HG02943 (cell line): Measurements from ENCODE around the gene FN3K.

Experiments
- ATAC-seq: cut with Tn5 transposase; IDR thresholded peaks from one replicate; pipeline ENCODE4 v1.9.1; 2021; ENCODE audit warnings: mild to moderate bottlenecking, low read depth, moderate library complexity; ENCODE audit not compliant: unreplicated experiment

FN3K gene

GRCh38 chr17:82734987-82735866, at the start of gene FN3K:
FN3K (plus strand) TSS chr17:82735615; CDS start chr17:82735637, 22 bp downstream.
- no peak for ATAC-seq

DNA sequence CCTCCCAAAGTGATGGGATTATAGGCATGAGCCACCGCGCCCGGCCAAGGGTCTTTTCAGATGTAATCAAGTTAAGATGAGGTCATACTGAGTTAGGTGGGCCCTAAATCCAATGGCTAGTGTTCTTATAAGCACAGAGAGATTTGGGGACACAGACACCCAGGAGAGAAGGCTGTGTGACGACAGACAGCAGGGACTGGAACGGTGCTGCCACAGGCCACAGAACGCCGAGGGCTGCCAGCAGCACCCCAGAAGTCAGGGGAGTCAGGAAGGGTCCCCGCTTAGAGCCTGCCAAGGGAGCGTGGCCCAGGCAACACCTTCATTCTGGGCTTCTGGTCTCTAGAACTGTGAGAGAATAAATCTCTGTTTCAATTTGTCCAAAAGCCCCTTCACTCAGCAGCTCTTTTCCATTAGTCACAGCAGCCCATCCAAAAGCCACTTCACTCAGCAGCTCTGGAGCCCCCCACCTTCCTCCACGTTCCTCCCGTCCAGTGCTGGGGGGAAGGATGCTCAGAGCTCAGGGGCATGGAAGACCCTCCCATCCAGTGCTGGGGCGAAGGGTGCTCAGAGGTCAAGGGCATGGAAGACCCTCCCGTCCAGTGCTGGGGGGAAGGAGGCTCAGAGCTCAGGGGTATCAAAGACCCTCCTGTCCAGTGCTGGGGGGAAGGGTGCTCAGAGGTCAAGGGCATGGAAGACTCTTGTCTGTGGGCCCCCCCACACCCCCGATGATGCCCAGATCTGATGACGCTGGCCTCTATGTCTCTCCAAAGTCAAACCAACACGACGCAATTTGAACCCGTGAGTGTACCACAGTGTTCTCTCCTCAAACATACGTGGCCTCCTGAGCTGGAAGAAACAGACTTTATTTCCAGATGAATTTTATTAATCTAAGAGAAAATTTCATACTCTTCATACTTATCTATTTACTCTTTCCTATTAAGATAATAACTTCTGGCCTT, 48.8 kb upstream of the FN3K start:
- no peak for ATAC-seq

DNA sequence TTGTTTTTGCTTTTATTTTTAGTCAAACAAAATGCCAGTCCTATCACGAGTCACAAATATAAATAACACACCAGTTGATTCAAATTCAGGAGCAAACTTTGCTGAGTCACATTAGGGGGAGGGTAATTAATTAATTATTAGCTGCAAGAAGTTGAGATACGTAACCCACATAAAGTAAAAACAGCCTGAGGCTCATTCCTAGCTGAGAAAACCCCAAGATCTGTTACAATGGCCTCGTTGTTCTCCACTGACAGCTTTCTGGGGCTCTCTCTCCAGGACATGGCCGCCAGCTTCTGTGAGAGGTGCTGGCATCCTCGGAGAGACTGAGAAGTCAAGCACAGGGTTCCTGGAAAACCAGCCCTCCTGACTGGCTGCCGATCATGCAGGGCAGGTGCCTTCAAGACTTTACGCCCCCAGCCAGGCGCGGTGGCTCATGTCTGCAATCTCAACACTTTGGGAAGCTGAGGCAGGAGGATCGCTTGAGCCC, 48.0 kb upstream of the FN3K start:
- ATAC-seq, result no peak

- no peak for ATAC-seq
Observed at GRCh38 chr17:82687871-82688270, 47.5 kb upstream of the FN3K start.

- ATAC-seq, result no peak
Observed at GRCh38 chr17:82689077-82689476, 46.3 kb upstream of the FN3K start.

- no peak for ATAC-seq
Observed at GRCh38 chr17:82690786-82691489, 44.5 kb upstream of the FN3K start.

- no peak for ATAC-seq
Observed at GRCh38 chr17:82691714-82692113, 43.7 kb upstream of the FN3K start.

- no peak for ATAC-seq
Observed at GRCh38 chr17:82692268-82692667, 43.1 kb upstream of the FN3K start.

DNA sequence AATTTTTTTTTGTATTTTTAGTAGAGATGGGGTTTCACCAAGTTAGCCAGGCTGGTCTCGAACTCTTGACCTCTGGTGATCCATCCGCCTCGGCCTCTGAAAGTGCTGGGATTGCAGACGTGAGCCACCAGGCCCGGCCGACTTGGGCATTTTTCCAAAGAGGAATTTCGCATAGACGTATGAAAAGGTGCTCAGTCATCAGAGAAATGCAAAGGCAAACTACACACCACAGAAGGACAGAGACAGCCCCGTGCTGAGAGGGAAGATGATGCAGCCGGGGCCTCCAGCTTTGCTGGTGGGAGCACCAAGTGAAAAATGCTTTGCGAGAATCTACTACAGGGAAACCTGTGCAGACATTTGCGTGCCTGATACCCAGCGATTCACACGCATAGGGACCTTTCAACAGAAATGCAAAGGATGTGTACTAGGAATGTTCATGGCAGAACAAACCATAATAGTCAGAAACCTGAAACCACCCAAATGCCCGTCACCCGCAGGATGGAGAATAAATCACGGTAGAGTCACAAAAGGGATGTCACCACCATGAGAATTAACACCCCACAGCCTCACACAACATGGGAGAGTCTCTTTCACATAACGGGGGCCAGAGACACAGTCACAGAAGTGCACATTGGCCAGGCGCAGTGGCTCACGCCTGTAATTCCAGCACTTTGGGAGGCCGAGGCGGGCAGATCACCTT, 42.1 kb upstream of the FN3K start:
- ATAC-seq, result no peak

GRCh38 chr17:82694647-82695046, 40.8 kb upstream of the FN3K start:
- no peak for ATAC-seq

DNA sequence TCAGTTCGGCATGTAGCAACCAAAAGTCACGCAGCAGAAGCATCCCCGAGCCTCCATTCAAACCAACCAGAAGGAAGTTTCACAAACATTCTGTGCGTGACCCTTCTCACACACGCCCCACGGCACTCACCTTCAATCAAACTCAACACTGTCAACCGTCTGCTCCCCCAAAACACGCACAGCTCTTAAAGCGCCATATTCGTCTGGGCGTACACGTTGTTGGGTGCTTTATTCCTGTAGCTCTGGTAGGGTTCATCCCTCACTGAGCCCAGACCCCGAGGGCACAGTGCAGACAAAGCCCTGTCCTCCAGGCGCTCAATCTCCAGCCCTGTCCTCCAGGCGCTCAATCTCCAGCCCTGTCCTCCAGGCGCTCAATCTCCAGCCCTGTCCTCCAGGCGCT, 39.2 kb upstream of the FN3K start:
- ATAC-seq, result no peak

- no peak for ATAC-seq
Observed at GRCh38 chr17:82696916-82697807, 38.3 kb upstream of the FN3K start.

DNA sequence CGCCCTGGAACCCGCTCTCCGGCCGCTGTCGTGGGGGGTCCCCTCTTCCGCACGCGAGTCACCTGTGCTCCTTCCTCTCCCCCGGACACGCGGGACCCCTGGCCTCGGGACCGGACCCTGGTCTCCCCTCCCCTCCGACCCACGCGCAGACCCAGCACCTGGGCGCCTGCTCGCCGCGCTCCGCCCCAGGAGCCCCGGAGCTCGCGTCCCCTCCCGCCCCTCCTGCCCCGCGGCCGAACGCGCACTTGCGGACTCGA, 37.7 kb upstream of the FN3K start:
- no peak for ATAC-seq

- ATAC-seq, result peak; percentile 98
Observed at GRCh38 chr17:82698065-82698973, 37.1 kb upstream of the FN3K start, which contains the start of gene RAB40B. RAB40B (minus strand) TSS chr17:82698698; CDS start chr17:82698596, 102 bp downstream.

DNA sequence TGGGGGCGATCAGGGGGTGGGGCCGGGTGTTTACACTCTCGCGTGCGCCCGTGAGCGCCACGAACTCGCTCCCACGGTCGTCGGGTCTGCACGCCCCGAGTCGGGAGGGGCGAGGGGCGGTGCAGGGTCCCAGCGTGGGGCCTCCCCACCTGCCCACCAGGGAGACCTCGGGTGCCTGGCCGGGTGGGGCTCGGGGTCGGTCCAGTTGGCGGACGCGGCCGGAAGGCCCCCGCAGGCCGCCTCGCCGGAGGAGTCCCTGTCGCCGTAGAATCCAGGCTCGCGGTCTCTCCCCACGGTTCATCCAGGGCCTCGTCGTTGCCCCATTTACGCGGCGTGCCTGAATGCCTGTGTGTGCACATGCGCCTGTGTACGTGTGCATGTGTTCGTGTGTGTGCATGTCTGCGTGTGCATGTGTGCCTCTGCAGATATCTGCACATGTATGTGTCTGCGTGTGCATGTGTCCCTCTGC, 36.4 kb upstream of the FN3K start:
- no peak for ATAC-seq

GRCh38 chr17:82699551-82699950, 35.9 kb upstream of the FN3K start:
- no peak for ATAC-seq

DNA sequence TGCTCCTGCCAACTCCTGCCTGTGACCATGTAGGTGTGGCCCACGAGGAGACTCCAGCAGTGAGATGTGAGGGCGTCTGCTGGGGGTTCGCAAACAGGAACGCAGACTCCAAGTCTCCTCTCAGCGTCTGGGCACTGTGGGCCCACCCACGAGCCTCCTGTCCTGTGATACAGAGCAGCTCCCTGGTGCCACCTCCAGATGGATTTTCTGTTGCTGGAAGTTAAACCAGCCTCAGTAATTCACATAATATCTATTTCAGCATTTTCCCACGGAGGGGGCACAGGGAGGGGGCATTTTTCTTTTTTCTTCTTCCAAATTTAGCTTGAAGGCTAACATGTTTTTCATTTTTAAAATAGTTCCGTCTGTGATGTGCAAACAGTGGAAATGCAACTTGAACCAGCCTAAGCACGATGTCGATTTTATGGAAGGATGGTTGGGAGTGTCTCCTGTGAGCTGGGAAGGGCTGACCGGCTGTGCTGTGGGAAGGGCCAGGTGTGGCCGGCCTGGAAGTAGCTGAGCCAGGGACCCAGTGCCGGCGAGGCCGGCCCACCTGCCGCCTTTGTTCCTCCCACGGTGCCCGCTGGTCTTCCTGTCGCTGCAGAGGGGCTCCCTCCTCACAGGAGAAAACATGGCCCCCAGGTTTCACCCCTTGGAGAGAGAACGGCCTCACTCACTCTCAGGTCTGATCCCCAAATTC, 33.0 kb upstream of the FN3K start:
- no peak for ATAC-seq
